ENCODE measurements around the gene COX8A. TPM values are rescaled to one million over a fixed set of nuclear protein-coding genes. Genes with fewer than 3 reads are reported as not detected.

COX8A gene
- total and polyA plus RNA-seq, 2 of the 8 experiments (the other 6 are each of a cell fraction or from before 2014, with no cell fraction given) = 365 to 1,720 TPM

GRCh38 chr11:63931876-63932275 is 42.5 kb upstream of the COX8A start:
- Histone ChIP-seq H4K5ac (ENCODE audit: insufficient read length, low read depth, low read length) (no peak overlapping the region), H4K20me1 (replicated peaks in 1 of 2; ENCODE audit: control insufficient read depth in 1 of 2, insufficient read depth in 2 of 2, low read length in 2 of 2) (no peaks in the 10 kb centered on the region), H3K56ac (replicated peaks; ENCODE audit: insufficient read length, low read depth, low read length) (no peak overlapping the region), H3K4me3 (ENCODE audit: extremely low read depth in 1 of 4, insufficient read depth in 2 of 4, low read depth in 3 of 4, low read length in 4 of 4) (no peak overlapping the region), H3K27ac (ENCODE audit: low read depth, low read length) (no peak overlapping the region), H2BK120ac (replicated peaks; ENCODE audit: low read depth, low read length) (peak overlapping the region; percentile 14), H3K23me2 (ENCODE audit: low read depth, low read length) (no peaks in the 10 kb centered on the region; the same call in 1 of the 2 replicates), H3K18ac (ENCODE audit: extremely low read depth, low read length) (0 out of 2 replicates have a peak overlapping the region, but pooled peaks have one; percentile 9), H3K4me1 (replicated peaks in 1 of 4; ENCODE audit: control insufficient read depth in 3 of 4, insufficient read depth in 4 of 4, low read length in 3 of 4) (peaks cover 0 to 4% (median 0%) of the 10 kb centered on the region in 4 experiments; a peak in 1 of 7 replicates), H3K4me2 (ENCODE audit: insufficient read depth in 1 of 2, low read depth in 2 of 2, low read length in 2 of 2) (no peak overlapping the region), H4K8ac (ENCODE audit: extremely low read depth, insufficient read depth, low read length) (no peak overlapping the region; the same call in 1 of the 2 replicates), H3K23ac (ENCODE audit: insufficient read length) (no peak overlapping the region), H2BK20ac (ENCODE audit: low read length) (no peak overlapping the region), H2AFZ (ENCODE audit: low read length) (no peak overlapping the region), H3K79me1 (ENCODE audit: low read depth, low read length) (no peaks in the 10 kb centered on the region), H4K91ac (replicated peaks; ENCODE audit: insufficient read length, low read length) (peak overlapping the region; percentile 42), H3K4ac (replicated peaks; ENCODE audit: insufficient read length, low read depth, low read length) (no peak overlapping the region), H2AK5ac (ENCODE audit: low read depth, low read length) (no peak overlapping the region), H2BK12ac (ENCODE audit: low read depth, low read length) (0 out of 2 replicates have a peak overlapping the region, but pooled peaks have one; percentile 23), H3K36me3 (ENCODE audit: control insufficient read depth in 2 of 4, insufficient read depth in 4 of 4, low read length in 3 of 4) (no peaks in the 10 kb centered on the region), H2BK5ac (ENCODE audit: low read depth, low read length) (no peak overlapping the region), H3K27me3 (replicated peaks in 1 of 4; ENCODE audit: control insufficient read depth in 3 of 4, extremely low read depth in 1 of 4, insufficient read depth in 3 of 4, low read length in 3 of 4) (peaks cover 0 to 8% (median 5%) of the 10 kb centered on the region in 4 experiments; a peak in 3 of 7 replicates), H3K79me2 (ENCODE audit: control insufficient read depth in 1 of 2, insufficient read depth in 2 of 2, low read length in 2 of 2) (no peaks in the 10 kb centered on the region), H3K9me3 (ENCODE audit: insufficient read depth in 2 of 2, low read depth in 1 of 2, low read length in 1 of 2) (no peaks in the 10 kb centered on the region), H3K9ac (replicated peaks in 1 of 4; ENCODE audit: extremely low read depth in 1 of 4, low read depth in 3 of 4, low read length in 3 of 4) (no peak overlapping the region; a peak in 1 of 7 replicates), H3K14ac (ENCODE audit: insufficient read length) (no peak overlapping the region), H2BK15ac (ENCODE audit: low read length) (no peak overlapping the region)
- WGBS, 2 experiments (ENCODE audit: extremely low coverage in 1 of 2, insufficient coverage in 1 of 2, insufficient read length in 1 of 2, insufficient replicate concordance in 2 of 2, low coverage in 1 of 2, low lambda C conversion rate in 2 of 2, missing lambda C conversion rate in 1 of 2) = 85% methylated on average over 12 of the region's 12 CpGs; no CpG with 5 or more reads in 1 of the 2 experiments
- FAIRE-seq (no peak), DNase-seq (ENCODE audit: low read depth in 1 of 2, low spot score in 2 of 2) (no peak)
- ChIA-PET CTCF (ENCODE audit: partially characterized antibody) (interaction anchor here (0.6 to 3.8 kb wide), 10 partner anchors 10 to 96 kb away, joined by 3 to 29 read pairs (median 4); no protein-coding TSS in a partner anchor), POLR2A (ENCODE audit: partially characterized antibody) (interaction anchor here (1.3 to 11.5 kb wide), 3 partner anchors 15 to 55 kb away, joined by 3 to 173 read pairs (median 5); partner anchors contain the start of gene RCOR2)
- TF ChIP-seq RBBP5 (IDR thresholded peaks at IDR 0.05; ENCODE audit: borderline replicate concordance, low read depth, low read length) (no peak), TCF12 (IDR thresholded peaks at IDR 0.05; ENCODE audit: low read depth, low read length) (no peak), CBX8 (IDR thresholded peaks at IDR 0.05; ENCODE audit: borderline replicate concordance, low read depth, low read length) (no peak), RNF2 (IDR thresholded peaks at IDR 0.05; ENCODE audit: borderline replicate concordance, low read depth, low read length, missing control alignments, poor library complexity, severe bottlenecking) (no peak), TAF1 (IDR thresholded peaks at IDR 0.05; ENCODE audit: low read depth, low read length) (no peak), USF2 (IDR thresholded peaks at IDR 0.05; ENCODE audit: low read length) (no peak), HDAC2 (IDR thresholded peaks at IDR 0.05; ENCODE audit: borderline replicate concordance in 1 of 2, low read depth in 2 of 2, low read length in 2 of 2) (no peak), CREB1 (IDR thresholded peaks at IDR 0.05) (no peak), KDM5A (IDR thresholded peaks at IDR 0.05; ENCODE audit: low read length) (no peak), ATF2 (IDR thresholded peaks at IDR 0.05; ENCODE audit: low read length) (no peak)
